Superior temporal gyrus (tissue), 1 donor: ENCODE measurements around the gene DAAM1.

ENCODE experiments used
- DNase-seq: peaks from one replicate; pipeline ENCODE4 v3.0.0-alpha.2; 2016; ENCODE audit errors: extremely low spot score

Gene DAAM1

DNA sequence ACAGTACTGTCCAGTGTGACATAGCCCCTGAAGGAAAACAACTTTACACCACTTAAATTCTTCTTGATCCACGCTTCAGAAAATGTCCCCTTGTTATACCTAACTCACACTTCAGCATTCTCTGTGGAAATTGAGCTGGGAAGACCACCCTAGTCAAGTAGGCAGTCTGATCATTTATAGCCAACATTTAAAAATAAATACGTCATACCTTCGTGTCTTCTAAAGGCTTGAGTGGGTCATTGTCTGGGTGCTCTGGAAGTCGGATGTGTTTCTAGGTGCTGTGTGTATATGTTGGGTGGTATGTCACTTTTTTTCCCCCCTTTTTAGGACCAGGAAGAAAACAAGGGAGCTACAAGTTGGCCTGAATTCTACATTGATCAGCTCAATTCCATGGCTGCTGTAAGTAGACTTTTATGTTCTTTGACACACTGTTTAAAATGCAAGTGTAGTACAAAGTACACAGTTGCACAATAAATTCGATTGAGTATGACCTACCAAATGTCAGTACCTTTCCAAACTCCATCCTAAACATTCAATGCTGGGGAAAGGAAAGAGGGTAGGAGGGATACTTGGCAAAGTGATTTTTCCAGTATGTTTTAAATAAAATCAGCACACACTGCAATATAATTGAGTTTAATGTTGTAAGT lies 126.6 kb downstream of the DAAM1 start:
- no peak for DNase-seq

DNA sequence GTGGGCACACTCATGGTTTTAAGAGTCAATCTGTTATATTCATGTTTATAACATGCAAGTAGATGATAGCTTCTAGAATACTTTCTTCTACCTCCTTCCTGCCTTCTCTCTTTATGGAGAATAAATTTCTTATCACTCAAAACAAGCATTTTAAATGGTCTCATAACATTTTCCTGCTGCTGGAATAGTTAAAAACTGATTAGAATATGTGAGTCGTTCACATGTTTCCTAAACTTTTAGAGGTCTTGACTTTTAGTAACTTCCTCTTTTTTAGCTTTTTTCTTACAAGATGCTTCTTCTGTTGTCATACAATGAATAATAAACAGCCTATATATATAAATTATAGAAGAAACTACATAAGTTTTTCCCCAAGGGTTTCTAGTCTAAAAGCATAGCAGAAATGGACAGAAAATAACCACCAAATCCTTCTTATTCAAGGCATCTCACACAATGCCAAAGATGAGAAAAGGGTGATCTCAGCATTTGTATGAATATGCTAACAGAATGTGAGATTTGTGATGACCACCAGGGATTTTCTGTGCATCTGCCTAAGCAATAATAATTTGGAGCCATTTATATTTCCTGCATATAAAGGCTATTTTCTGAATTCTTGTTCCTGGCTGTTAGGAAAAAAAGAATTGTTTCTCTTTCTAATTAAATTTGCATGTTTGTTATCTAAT lies 127.8 kb downstream of the DAAM1 start:
- DNase-seq = no peak

- DNase-seq = no peak
Observed at GRCh38 chr14:59317346-59317745, 128.9 kb downstream of the DAAM1 start.

- no peak for DNase-seq
Observed at GRCh38 chr14:59317798-59318505, 129.5 kb downstream of the DAAM1 start.

- DNase-seq = no peak
Observed at GRCh38 chr14:59318908-59319307, 130.4 kb downstream of the DAAM1 start.

DNA sequence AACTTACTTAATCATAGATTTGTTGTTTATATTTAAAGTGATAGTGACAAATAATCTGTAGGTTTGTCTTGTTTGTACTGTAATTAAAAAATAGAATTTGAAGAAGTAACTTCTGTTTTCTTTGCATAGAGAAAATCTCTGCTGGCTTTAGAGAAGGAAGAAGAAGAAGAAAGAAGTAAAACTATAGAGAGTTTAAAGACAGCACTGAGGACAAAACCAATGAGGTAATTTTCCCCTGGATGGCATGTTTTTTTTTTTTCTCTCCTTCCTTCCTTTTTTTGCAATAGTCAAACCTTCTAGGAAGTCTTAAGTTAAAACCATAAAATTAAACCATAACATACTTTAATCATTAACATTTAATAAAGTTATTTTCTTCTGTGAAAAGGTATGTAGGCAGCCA lies 131.9 kb downstream of the DAAM1 start:
- DNase-seq = no peak

DNA sequence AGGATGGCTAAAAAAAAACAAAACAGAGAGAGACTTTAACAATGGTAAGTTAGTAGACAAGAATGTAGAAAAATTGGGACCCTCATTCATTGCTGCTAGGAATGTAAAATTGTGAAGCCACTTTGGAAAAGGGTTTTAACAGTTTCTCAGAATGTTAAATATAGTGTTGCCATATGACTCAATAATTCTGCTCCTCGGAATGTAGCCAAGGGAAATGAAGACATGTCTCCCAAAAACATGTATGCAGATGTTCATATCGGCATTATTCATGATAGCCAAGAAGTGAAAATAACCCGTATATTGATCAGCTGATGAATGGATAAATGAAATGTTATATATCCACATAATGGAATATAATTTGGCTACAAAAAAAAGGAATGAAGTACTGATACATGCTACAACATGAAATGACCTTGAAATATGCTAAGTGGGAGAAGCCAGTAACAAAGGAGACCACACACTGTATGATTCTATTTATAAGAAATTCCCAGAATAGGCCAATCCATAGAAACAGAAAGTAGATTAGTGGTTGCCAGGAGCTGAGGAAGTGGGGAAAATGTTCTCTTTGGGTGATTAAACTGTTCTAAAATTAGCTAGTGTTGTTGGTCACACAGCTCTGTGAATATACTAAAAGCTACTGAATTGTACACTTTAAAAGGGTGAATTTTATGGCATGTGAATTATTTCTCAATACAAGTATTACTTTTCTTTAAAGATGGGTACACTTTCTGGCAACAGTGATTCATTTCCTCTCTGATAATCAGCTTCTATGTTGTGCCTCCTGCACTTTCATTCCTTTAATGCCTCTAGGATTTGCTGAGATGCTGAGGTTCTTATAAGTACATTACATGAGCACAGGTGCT lies 132.5 kb downstream of the DAAM1 start:
- DNase-seq = peak; percentile 77

DNA sequence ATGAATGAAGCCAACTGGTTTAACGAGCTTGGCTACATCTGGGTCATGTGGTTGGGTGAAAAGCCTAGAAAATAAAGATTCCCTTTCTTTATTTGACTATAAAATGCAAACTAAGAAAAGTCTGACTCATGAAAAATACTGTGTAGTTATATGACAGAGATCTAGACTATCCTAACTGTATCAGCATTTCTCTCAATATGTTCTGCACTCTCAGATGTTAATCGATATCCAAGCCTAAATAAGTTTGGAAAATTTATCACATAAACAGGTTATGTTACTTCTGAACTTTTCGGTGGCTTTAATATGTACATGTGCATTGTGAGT lies 133.1 kb downstream of the DAAM1 start:
- DNase-seq = no peak

DNA sequence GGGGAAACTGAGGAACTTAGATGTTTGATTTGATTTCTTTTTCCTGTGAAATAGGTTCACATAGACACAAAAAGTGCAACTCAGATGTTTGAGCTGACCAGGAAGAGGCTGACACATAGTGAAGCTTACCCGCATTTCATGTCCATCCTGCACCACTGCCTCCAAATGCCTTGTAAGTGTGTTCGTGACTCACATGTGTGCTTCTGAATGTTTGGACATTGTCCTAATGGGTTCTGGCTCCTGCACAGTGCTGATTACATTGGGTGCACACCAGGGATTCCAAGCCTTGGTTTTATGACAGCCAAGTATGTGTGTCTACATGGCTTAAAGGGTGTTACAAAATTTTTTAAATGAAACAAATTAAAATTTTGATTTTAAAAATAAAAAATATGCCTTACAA lies 137.4 kb downstream of the DAAM1 start:
- no peak for DNase-seq

DNA sequence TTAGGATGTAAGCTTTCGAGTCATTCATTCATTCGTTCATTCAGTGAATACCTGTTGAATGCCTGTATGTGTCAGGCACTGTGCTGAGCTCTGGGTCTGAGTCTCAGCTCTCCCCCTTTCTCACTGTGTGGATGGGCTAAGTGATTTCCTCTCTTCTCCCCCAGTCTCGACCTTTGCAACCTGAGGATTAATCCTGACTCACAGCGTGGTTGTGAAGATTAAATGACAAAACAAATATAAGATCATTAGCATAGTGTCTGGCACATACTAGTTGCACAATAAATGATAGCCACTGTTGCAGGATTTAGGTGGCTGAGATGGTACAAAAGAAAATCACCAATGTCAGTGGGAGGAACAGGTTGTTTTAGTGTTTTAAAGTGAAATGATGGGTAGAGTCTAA lies 140.0 kb downstream of the DAAM1 start:
- no peak for DNase-seq

- DNase-seq = no peak
Observed at GRCh38 chr14:59330455-59330854, 142.0 kb downstream of the DAAM1 start.

DNA sequence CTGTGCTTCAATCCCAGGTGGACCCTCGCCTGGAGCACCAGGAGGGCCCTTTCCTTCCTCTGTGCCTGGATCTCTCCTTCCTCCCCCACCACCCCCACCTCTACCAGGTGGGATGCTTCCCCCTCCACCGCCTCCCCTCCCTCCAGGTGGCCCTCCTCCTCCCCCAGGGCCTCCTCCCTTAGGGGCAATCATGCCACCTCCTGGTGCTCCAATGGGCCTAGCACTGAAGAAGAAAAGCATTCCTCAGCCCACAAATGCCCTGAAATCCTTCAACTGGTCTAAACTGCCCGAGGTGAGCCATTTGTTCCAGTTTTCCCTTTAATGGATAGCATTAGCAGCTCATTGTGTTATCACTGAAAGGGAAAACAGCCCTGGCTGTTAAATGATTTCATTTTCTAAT lies 142.8 kb downstream of the DAAM1 start:
- no peak for DNase-seq

- DNase-seq = no peak
Observed at GRCh38 chr14:59332727-59333126, 144.3 kb downstream of the DAAM1 start.

- no peak for DNase-seq
Observed at GRCh38 chr14:59333235-59333634, 144.8 kb downstream of the DAAM1 start.

DNA sequence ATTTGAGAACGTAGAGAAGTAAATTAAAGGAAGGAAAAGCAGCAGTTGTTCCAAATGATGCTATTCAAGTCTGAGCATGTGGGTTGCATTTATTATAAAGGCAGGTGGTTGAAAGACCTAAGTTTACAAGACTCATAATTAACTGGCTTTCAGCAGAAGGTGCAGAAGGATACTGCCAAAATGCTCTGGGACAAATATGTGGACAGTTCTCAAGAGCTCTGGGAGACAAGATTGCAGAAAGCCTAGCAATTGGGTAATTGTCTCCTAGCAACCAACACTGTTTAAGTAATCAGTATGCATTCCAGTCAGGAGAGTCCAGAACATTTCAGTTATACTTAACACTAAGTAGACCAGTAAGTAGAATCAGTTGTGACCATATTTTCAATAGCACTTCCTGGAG lies 145.2 kb downstream of the DAAM1 start:
- DNase-seq = peak; percentile 78

DNA sequence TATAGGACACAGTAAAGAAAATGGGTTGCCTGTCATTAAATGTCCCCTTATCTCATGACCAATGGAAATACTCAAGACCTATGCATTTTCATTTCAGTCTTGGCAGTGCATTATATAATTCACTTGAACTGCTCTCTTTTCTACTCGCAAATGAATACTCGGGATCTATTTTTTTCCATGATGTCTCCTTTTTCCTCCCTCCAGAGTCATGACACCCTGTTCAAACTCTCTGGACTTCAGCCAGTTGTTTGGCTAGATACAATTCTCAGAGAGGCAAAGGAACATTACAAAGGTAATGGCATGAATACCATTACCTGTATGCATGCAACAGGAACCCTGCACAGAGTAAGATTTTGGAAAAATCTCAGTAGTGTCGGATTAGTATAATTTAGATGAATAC lies 145.8 kb downstream of the DAAM1 start:
- no peak for DNase-seq

- DNase-seq = no peak
Observed at GRCh38 chr14:59336098-59336497, 147.6 kb downstream of the DAAM1 start.

DNA sequence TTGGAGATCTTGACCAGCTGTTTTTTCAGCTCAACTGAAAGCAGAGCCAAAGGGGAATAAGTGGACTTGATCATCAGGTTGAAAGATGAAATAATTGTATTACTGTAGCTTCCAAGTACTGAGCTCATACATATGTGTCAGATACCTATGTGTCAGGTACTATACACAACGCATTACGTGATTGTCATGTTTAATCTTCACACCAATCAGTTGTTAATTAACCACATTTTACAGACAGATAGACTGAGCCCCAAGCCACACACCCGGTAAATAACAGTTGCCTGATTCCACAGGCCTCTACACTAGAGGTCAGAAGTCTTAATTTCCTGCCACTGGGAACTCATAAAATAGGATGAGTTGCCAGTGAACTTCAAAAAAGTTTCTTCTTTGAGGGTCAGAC lies 148.2 kb downstream of the DAAM1 start:
- no peak for DNase-seq

- no peak for DNase-seq
Observed at GRCh38 chr14:59337141-59337611, 148.7 kb downstream of the DAAM1 start.

DNA sequence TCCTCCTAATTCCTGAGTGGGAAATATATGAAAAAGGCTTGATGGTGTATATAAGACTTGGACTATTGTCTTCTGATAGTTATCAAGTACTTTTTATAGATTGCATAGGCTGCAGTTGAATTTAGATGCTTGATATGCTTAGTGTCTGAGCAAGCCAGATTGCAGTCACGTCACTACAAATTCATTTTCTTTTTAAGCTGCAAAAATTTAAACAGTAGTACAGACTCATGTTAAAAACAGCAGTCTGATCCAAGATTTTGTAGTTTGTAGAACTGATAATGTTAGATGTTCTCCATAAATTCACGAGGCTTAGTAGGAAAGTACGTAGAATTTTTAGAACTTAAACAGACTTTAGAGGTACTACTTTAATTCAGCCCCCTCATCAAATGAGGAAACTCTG lies 150.3 kb downstream of the DAAM1 start:
- no peak for DNase-seq

- no peak for DNase-seq
Observed at GRCh38 chr14:59339524-59340330, 151.3 kb downstream of the DAAM1 start.
